Epithelial cell of proximal tubule (primary cell): ENCODE data around the gene CDC14A. TPM values are rescaled to one million over a fixed set of nuclear protein-coding genes. Genes with fewer than 3 reads are reported as not detected.

Source experiments
- DNase-seq: peaks from one replicate; pipeline ENCODE4 v3.0.0-alpha.2; 2011; ENCODE audit warnings: low read depth
- H3K4me3 ChIP-seq: 2 replicates; pipeline ENCODE4 v1.5.1; 2011; ENCODE audit warnings: low read depth, mild to moderate bottlenecking, low read length
- CTCF ChIP-seq: conservative IDR thresholded peaks from 2 replicates; pipeline ENCODE4 v1.5.1; 2012; ENCODE audit warnings: low read depth, mild to moderate bottlenecking, low read length
- total RNA-seq: library from RNA; depleted of rRNA; stranded (reverse); fragments of >200 nt; gene quantifications from 2 replicates; pipeline ENCODE4 v1.2.3, GENCODE V29; 2015

Gene CDC14A
- total RNA-seq, 1 donor from 2014 or later = 7.4 TPM

DNA sequence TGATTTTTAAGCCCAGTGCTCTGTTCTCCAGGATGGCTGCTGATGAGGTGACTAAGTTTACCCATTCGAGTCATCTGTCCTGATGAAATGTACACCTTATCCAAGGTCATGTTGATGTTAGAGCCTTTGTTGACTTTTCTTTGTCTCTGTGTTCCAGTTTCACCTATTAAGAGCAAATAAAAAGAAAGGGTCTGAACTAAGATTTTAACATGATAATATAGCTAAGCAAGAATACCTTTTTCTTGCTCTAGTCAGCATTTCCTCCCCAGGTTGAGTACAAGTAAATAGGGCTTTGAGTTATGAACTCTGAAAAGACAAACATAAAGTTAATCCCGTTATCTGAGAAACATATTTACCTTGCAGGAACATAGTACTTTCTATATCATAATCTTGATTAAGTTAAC lies 133.6 kb downstream of the CDC14A start:
- no peak for TF ChIP-seq CTCF
- DNase-seq = no peak
- H3K4me3 ChIP-seq = no peak overlapping the region

DNA sequence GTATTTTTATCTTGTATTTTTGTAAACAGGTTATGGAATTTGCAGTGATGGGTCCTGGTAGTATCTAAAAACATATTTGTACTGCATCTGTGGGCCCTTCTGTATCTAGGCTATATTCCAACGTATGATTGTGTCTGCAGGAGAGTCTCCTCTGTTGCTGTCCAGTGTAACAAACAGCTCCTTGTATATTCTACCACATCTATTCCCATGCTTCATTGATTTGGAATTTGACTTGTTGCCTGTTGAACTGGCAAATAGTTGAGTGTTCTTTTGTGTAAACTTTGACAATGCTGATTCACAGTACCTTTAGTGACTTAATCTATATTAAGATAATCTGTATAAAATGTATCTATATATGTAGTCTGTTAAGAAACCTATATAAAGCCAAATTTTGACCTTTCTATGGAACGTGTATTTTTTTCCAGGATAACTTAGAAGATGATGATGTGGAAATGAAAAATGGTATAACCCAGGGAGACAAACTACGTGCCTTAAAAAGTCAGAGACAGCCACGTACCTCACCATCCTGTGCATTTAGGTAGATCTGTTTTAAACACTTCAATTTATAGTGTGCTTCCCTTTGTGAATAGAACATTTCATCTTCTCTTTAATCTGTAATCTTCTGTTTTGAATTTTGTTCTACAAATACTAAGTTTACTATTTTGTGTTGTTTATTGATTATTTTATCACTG lies 142.2 kb downstream of the CDC14A start:
- peak; percentile 32 for DNase-seq
- TF ChIP-seq CTCF = no peak
- H3K4me3 ChIP-seq = no peak overlapping the region

DNA sequence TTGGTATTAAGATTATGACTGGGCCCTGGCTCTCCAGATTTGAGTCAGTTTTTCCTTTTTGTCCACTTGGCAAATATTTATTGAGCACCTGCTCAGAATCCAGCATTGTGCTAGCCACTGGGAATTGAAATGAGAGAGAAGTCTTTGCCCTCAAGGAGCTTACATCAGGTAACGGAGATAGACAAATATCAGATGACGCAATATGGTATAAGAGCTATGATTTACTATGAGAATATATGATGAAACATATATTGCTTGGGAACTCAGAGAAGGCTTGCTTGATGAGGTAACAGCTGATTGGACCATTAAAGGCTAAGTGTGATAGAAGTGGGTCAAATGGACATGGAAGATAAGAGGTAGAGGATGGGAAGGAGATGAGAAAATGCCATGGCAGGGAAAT lies 144.6 kb downstream of the CDC14A start:
- no peak for TF ChIP-seq CTCF
- DNase-seq = no peak
- no peak overlapping the region for H3K4me3 ChIP-seq

GRCh38 chr1:100497796-100498195 lies 145.5 kb downstream of the CDC14A start:
- H3K4me3 ChIP-seq = no peak overlapping the region
- TF ChIP-seq CTCF = no peak
- DNase-seq = no peak

DNA sequence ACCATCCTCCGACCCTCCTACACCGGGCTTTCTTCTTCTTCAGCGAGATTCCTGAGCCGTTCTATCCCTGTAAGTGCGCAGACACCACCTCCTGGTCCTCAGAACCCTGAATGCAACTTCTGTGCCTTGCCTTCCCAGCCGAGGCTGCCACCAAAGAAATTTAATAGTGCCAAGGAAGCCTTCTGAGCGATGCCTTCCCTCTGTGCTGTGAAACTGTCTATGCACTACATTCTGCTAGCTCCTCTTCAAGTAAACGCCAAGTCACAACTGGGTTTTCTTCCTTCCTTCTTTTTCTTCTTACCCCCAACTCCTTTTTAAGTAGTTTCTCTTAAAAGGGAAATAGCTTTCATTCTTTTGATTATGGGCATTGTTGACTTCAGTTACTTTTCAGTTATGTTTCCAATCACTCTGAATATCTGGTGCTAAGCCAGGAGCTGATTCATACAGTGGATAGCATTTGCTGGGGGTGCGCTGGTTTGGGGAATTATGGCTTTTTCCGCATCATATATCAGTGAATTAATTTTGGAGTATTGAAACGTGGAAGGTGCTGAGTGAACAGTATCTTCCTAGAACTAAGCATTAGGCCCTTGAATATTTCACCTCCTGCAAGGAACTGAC lies 147.0 kb downstream of the CDC14A start:
- no peak for TF ChIP-seq CTCF
- H3K4me3 ChIP-seq = no peak overlapping the region
- no peak for DNase-seq

DNA sequence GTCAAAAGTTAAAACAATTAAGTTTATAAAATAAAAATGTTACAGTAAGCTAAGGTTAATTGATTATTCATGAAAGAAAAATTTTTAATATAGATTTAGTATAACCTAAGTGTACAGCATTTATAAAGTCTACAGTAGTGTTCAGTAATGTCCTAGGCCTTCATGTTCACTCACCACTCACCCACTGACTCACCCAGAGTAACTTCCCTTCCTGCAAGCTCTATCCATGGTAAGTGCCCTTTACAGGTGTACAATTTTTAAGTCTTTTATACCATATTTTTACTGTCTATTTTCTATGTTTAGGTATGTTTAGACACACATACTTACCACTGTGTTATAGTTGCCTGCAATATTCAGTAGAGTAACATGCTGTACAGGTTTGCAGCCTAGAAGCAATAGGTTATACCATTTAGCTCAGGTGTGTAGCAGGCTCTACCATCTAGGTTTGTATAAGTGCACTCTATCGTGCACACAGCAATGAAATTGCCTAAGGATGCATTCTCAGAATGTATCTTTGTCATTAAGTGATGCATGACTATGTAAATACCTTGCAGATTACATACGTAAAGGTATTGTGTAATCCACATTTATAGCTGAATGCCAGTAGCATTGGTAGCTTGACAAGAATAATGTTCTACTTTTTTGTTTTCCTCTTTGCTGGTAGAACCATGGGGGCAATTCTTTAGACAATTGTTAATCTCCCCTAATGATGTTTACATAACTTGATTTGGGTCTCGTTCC lies 149.9 kb downstream of the CDC14A start:
- TF ChIP-seq CTCF = no peak
- H3K4me3 ChIP-seq = no peak overlapping the region
- DNase-seq = no peak
